ENCODE results near the gene TNNT1.
"Not testable (repeated sequence)": the region's sequence is repeated elsewhere in the genome, so short reads cannot be mapped to it uniquely, and the experiment has no call there.

TNNT1 gene

DNA sequence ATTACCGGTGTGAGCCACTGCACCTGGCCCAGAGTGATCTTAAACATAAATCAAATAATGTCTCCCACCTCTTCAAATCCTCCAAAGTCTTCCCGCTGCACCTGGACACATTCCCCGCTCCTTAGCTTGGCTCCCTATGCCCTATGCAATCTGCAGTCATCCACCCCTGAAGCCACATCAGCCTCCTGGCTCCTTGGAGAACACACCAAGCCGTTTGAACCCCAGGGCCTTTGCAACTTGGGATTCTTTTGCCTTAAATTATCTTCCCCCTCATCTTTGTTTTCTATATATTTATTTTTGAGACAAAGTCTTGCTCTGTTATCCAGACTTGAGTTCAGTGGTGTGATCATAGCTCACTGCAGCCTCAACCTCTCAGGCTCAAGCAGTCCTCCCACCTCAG, 20.1 kb upstream of the TNNT1 start:
- DNase-seq (ENCODE audit: low read depth) = no peak

DNA sequence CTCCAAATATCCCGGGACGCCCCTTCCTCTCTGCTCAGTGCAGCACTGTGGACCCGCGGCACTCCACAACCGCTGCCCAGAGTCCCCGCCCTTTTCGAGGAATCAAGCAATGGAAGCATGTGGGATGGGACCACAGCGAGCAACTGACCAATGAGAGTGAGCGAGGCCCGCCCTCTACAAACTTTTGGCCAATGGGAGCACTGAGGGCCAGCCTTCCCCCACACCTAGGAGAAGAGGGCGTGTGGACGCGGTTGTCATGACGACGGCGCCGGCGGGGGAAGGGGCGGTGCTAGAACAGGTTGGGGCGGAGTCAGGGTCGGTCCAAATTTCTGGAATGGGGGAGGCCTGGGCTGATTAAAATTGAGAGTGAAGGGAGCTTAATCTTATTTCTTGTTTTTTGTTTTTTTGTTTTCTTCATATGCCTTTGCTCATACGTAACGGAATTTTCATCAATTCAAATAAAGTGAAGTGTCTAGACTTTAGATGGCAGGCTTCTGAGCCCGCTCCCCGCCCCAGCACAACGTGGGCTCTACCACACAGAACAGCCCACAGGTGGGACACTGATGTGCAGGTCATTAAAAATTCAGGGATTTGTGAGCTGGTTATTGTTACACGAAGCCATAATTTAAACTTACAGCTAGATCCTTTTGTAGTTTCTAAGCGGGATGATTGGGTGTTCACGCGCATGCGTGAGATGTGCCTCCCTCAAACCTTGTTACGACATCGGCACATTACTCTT, 17.7 kb upstream of the TNNT1 start, which contains the start of gene DNAAF3:
DNAAF3 (minus strand) TSS at position 84 of the 739 bp plus-strand sequence. CDS start 200 bp downstream, outside the sequence.
- DNase-seq (ENCODE audit: low read depth) = peak; percentile 26

DNA sequence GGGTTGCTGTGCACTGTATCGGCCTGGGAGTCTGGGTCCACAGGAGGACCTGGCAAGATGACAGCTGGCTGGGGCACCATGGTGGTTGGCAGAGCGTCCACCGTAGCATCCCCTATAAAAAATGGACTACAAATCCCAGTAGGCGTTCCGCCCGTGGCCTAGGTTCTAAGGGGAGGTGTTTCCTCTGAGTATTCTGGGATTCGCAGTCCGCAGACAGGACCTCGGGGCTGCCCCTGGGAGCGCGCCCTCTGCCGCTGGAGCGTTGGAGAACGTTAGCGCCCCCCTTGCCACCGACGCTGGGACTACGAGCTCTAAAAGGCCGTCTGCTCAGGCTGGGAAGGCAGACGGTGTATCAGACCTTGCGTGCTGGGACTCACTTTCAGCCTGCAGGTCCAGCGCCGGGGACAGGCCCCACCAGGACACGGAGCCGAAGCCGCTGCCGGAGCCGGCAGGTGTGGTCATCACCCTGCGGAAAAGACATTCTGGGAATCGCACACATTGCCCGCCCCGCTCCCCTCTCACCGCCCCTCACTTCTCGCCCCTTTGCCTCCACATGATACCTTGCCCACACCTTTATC, 17.0 kb upstream of the TNNT1 start:
- DNase-seq (ENCODE audit: low read depth) = no peak

DNA sequence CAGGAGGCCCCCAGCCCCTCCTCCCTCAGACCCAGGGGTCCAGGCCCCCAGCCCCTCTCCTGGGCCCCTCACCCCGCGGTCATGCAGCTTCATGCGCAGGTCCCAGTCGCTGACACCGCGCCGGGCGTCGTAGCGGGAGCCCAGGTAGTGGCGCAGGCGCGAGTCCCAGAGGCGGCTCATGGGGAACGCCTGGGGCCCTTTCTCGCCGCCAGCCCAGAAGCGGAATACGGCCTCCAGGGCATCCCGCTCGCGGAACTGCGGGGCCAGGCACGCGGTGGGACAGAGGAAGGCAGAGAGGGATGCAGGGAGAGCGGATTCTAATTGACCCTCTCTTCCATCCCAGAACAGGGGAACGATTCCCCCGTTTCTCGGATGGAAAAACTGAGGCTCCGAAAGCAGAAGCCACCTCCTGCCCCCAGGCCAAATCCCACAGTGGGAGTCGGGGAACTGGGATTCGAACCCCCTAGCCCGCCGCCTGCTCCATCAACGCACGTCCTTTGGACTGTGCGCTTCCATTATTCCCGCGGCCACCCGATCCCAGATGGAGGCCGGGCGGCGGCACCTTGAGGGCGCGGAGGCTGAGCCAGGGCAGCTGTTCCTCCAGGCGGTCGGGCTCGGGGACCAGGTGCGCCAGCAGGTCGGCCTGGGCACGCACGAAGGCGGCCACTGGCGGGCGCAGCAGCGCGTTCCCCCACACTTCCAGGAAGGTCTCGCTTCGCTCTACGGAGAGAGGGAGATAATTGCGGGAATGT, 12.7 kb upstream of the TNNT1 start:
- no peak for DNase-seq (ENCODE audit: low read depth)

DNA sequence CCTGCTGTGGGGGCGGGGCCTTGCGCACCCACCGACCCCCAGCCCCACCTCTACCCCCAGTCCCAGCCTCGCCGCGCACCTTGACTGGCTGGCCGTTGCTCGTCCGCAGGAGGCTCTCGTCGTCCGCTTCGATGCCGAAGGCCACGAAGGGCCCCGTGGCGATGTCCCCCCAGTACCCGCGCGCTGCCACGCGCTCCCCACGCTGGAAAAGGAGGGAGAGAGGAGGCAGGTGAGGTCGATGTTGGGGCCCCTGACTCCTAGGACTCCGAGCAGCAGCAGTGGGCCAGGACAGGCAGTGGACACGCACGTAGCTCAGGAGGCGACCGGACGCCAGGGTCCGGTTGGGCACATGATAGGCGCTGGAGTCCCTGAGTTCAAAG, 12.0 kb upstream of the TNNT1 start:
- DNase-seq (ENCODE audit: low read depth) = no peak

DNA sequence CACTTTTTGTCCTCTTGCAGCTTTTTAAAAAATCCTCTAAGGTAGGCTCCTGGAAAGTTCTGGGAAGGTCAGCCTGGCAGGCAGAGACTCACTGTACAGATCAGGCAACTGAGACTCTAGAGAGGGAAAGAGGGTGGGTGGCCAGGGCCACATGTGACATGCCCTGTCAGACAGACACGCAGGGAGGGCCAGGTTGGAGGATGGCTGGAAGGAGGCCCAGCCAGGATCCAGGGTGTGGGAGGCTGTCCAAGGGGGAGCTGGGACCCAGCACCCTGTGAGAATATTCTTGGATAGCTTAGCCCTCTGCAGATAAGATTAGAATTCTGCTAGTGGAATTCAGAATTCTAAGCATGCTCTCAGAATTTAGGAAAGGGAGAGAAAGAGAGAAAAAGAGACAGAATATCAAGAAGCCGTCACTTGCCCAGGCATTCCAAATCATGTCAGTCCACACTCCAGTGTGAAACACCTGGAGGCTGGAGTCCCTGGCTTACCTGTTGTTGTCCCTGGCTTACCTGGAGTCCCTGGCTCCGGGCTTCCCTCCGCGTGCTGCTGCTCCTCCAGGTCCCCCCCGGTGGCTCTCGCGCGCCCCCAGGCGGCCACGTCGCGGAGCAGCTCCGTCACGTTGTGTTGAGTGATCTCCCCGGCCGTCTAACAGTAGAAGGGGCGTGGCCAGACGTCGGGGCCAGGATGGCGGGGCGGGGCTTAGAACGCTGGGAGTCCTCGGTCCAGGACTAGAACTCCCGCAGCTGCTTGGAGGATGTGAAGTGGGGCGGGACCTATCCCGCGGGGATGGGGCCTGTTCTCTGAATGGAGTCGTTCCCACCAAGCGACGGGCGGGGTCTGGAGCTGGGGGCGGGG, 11.4 kb upstream of the TNNT1 start:
- DNase-seq (ENCODE audit: low read depth) = peak; percentile 69

DNA sequence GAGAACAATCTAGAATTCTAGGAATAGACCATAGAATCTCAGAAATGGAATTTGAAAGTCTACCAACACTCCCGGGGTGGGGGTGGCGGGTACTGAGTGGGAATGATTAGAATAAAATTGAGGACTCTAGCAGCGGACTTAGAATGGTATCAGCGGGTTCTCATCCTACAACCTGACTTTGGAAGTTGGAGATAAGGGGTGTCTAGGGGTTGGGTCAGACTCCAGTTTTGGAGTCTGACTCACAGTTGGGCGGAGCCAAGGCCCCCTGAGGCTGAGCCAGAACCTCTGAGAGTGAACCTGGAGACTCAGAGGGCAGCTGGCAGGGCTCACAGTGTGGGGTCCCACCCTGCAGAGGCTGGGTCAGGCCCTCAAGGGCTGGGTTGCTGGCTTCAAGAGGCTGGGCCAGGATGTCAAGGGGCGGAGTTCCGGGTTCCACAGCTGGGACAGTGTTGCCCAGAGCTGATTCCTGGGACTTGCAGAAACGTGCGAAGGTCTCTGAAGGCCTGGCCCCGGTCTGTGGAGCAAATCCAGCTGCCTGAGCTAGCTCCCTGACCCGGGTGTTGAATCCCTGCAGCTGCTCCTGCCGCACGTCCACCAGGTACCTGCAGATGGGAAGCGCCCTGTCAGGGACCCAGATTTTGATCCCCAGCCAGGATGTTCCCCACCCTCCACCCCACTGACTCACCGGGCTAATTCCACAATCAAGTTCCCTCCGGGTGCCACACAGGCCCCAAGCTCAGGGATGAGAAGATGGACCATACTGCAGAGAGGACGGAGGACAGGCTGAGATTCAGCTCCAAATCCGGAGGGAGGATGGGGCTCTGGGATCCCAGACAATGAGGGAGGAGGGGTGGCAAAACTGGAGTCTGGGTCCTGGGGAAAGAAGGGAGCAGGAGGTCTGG, 10.1 kb upstream of the TNNT1 start:
- DNase-seq (ENCODE audit: low read depth) = no peak

DNA sequence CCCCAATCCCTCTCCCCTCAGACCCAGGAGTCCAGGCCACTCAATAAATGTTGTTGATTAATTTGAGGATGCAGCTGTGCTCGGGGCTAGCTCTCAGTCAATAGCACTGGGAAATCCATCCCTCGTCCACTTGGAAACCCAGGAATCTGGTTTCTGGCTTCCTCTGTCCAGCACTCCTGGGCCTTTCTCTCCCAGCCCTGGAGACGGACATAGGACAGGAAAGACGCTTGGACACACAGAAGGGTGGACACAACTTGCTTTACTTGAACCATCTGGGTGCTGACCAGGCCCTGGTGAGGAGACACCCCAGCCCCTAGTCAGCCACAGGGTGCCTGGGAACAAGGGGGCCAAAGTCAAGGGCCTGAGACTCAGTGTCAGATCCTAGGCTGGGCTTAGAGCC, 9.4 kb upstream of the TNNT1 start:
- DNase-seq (ENCODE audit: low read depth) = no peak

DNA sequence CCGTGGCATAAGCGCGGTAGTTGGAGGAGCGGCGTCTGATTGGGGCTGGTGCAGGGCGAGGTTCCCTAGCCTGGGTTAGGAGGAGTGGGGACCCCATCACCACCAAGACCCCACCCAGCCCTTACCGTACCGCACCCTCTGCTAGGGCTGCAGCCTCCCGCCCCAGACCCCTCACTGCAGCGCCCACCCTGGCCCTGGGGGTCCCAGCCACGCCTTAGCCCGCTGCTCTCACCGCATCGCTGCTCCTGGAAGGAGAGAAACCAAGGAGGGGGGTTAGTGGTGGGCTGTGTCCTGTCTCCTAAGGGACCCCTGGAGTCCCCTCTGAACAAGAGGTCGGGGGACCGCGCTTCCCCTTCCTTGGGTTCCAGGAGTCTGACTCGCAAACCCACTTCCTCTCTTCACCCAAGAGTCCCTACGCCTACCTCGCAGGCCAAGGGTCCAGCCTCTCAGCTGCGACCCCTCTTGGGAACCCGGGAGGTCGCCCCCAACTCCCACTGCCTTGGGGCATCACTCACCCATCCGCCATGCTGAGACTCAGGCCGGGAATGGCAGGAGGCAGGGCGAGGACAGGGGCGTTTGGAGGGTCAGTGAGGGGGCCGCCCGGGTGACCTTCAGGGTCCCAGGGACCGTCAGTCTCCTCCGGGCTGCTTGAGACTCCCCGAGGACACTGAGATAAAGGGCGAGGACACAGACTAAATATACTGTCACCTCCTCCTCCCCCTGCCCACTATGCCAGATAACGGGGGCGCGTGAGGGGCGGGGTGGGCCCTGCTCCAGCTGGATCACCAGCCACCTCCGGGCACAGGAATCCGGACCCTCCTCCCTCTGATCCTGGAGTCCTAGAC, 8.3 kb upstream of the TNNT1 start, which contains the start of gene TNNI3:
TNNI3 (minus strand) TSS at position 669 of the 845 bp plus-strand sequence; CDS start at position 526, 143 bp downstream.
- no peak for DNase-seq (ENCODE audit: low read depth)

DNA sequence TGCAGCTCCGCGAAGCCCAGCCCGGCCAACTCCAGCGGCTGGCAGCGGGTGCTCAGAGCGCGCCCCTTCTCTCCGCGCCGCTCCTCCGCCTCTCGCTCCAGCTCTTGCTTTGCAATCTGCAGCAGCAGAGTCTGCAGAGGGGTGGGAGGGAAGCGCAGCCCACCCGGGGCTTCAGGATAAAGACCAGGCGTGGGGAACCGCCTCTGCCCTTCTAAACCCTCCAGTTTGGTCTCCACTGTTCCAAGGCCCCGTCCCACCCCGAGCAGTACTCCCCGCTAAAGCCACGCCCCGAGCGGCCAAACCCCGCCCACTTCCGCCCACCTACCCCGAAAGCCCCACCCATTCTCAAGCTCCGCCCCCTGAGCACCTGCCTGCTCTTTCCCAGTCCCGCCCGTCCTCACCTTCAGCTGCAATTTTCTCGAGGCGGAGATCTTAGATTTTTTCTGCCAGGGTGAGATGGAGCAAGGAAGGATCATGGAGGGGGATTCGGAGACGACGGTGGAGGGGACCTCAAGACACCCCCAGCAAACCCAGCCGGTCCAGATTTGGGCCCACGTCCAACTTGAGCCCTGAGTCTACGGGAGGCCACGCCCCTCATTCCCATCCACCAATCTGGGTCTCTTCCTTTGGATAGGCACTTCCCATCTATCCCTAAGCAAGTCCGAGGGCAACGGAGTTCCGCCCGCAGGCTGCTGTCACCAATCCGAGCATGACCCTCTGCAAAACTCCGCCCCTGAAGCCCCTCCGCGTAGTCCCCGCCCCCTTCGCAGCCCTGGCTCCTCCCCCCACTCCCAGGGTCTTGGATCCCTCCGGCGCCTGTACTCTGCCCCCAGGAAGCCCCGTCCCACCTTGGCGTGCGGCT, 7.4 kb upstream of the TNNT1 start:
- DNase-seq (ENCODE audit: low read depth) = no peak

DNA sequence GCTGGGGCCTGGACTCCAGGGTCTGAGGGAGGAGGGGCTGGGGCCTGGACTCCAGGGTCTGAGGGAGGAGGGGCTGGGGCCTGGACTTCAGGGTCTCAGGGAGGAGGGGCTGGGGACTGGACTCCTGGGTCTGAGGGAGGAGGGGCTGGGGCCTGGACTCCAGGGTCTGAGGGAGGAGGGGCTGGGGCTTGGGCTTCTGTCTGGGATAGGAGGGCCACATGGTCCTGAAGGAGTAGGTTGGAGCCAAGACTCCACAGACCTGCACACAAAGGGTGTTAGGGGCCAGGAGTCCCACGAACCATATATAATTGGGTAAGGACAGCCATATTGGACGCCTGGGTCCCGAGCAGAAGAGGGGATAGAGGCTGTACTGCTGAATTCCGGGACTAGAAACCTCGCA, 6.8 kb upstream of the TNNT1 start:
- DNase-seq (ENCODE audit: low read depth) = not testable (repeated sequence)

DNA sequence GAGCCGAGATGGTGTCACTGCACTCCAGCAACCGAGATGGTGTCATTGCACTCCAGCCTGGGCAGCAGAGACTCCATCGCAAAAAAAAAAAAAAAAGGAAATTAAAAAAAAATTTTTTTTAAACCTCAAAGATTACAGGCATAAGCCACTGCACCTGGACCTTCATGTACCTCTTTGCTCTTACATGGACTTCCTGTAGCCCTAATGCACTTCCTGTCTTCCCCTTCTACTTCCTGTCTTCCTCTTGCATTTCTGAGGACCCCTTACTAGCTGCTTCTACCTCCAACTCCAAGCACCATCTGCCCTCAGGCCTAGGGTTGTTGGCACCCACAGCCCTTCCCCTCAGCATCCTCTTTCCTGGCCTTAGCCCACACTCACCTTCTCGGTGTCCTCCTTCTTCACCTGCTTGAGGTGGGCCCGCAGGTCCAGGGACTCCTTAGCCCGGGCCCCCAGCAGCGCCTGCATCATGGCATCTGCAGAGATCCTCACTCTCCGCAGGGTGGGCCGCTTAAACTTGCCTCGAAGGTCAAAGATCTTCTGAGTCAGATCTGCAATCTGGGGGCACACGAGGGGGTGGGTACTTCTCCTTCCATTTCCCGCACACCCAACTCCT, 4.8 kb upstream of the TNNT1 start:
- DNase-seq (ENCODE audit: low read depth) = no peak

DNA sequence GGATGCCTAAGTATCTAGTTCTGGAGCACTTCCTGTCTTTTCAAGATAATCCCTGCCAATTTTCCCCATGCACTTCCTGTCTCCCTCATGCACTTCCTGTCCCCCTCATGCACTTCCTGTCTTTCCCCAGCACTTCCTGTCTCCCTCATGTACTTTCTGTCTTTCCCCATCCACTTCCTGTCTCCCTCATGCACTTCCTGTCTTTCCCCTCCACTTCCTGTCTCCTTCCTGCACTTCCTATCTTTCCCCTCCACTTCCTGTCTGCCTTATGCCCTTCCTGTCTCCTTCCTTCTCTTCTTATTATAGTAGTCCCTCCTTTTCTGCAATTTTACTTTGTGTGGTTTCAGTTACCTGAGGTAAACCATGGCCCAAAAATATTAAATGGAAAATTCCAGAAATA, 3.0 kb upstream of the TNNT1 start:
- DNase-seq (ENCODE audit: low read depth) = no peak

DNA sequence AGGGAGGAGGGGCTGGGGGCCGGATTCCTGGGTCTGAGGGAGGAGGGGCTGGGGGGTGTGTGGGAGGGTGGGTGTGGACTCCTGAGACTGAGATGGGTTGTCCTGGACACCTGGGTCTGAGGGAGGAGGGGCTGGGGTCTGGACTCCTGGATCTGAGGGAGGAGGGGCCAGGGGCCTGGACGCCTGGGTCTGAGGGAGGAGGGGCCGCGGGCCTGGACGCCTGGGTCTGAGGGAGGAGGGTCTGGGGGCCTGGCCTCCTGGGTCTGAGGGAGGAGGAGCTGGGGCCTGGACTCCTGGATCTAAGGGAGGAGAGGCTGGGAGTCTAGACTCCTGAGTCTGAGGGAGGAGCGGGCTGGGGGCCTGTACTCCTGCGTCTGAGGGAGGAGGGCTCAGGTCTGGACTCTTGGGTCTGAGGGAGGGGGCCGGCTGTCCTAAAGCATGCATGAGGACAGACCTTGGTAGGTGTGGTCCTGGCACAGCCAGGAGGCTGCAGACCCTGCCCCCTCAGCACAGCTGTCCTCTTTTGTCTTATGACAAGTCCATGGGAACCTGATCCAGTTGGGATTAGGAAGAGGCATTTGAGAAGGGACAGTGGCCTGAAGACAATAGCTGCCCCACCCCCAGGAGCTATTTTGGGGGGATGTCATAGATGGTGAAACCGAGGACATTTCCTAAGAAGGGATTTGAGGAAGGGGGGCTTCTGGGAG, 1.3 kb downstream of the TNNT1 start:
- DNase-seq (ENCODE audit: low read depth) = no peak

DNA sequence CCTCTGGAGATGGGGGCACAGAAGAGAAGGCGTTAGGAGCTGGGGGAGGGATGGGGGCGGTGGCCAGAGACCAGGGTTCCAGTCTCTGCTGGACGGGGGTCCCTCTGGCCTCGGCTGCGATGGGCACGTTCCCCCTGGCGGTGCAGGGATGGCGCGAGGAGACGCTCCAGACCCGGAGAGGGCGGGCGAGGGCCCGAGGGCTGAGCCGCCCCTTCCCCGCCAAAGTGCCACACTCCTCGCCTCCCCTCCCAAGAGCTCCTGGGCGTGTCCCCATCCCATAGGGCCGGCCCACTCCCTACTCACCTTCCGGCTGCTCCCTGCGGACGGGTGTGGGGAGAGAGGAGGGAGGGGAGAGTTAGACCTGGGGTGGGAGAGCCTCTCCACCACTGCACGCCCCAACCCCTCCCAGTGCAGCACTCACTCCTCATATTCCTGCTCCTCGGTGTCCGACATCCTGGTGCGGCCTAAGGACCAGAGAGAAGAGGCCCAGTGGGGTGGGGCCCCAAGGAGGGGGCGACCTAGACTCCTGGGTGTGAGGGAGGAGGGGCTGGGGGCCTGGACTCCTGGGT, 2.2 kb downstream of the TNNT1 start:
- no peak for DNase-seq (ENCODE audit: low read depth)

DNA sequence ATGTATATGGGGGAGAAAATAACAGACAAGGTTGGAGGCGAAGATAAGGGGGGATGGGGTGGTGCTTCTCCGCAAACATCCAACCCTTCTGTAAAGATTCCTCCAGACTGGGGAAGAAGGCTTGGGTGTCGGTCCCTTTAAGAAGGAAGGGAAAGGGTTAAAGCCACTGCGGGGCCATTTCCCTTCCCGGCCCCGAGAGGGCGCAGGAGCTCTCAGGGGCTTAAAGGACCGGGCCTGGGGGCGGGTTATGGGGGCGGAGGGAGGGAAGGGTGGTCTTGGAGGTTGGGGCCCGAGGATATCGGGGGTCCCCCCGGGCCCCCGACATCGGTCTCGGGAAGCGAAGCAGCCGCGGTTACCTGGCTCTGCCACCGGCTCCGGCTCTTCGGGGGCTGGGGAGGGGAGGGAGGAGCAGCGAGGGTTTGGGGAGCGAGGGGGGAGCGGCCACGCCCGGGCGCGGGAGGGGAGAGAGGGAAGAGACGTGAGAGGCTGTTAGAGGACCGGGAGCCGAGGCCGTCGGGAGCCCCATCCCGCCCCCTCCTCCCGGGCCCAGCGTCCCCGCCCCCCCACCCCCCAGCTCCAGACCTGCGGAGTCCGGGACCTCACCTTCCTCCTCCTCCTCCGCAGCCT, 2.8 kb downstream of the TNNT1 start:
- no peak for DNase-seq (ENCODE audit: low read depth)

DNA sequence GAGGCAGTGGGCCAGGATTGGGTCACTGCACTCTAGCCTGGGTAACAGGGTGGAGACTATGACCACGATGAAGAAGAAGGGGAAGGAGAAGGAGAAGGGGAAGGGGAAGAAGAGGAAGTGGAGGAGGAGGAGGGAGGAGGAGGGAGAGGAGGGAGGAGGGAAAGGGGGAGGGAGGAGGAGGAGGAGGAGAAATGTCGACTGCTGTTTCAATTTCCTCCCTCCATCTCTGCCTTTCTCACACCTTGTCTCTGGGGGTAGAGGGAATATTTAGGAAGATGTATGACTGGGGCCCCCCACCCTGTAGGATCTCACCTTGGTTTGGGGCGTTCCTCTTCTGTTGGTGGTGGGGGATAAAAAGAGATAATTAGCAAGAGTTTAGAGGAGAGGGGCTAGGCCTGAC, 3.8 kb downstream of the TNNT1 start:
- DNase-seq (ENCODE audit: low read depth) = no peak

Measured in stimulated activated CD8-positive, alpha-beta memory T cell treated with anti-CD3 and anti-CD28 coated beads, Interleukin-12 subunit alpha, Interleukin-12 subunit beta, amount 100 ng/mL, for 1 hour (primary cell).